SK-N-SH (cell line): ENCODE data around the gene RBM34. TPM values are rescaled to one million over a fixed set of nuclear protein-coding genes. Genes with fewer than 3 reads are reported as not detected.

Source experiments
- CTCF ChIA-PET: fragments of 300-600, 350-600 bp; formaldehyde crosslinking; extraction: SDS; loops from one replicate; lab custom pipeline; 2021; lab: Yijun Ruan, JAX
- POLR2A ChIA-PET: fragments of 350-600 bp; sonication (Branson Sonifier 250); formaldehyde crosslinking; extraction: SDS; loops from one replicate; lab custom pipeline; 2020; ENCODE audit warnings: antibody characterized with exemption, inconsistent platforms; lab: Yijun Ruan, JAX
- DNase-seq: peaks from one replicate; pipeline ENCODE4 v3.0.0; 2012
- H2AFZ ChIP-seq: fragments of 200-600 bp; sonication (generic); 2 replicates; pipeline ENCODE4 v1.8.1; 2016; ENCODE audit warnings: antibody characterized with exemption, mild to moderate bottlenecking, low read depth
- H3F3A ChIP-seq: fragments of 200-600 bp; sonication (generic); replicated peaks from 2 replicates; pipeline ENCODE3; 2016; ENCODE audit warnings: antibody characterized with exemption, mild to moderate bottlenecking; ENCODE audit not compliant: insufficient read depth
- H3K27ac ChIP-seq, 2 experiments: fragments of 200-500 bp in 1 of 2; fragments of 200-600 bp in 1 of 2; sonication (Bioruptor generic) in 1 of 2; sonication (generic), shearing (Covaris generic) in 1 of 2; 2 replicates each; pipeline versions ENCODE4 v1.5.1 to v1.6.1; 2014 to 2016; ENCODE audit warnings: low read depth in 2 of 2, inconsistent platforms in 1 of 2, low read length in 1 of 2, mild to moderate bottlenecking in 1 of 2, mixed read lengths in 1 of 2
- H3K27me3 ChIP-seq: fragments of 200-600 bp; sonication (generic), shearing (Covaris generic); 2 replicates; pipeline ENCODE4 v1.6.1; 2016; ENCODE audit warnings: mixed run types; ENCODE audit not compliant: insufficient read depth
- H3K36me3 ChIP-seq, 2 experiments: fragments of 200-500 bp in 1 of 2; fragments of 200-600 bp in 1 of 2; sonication (Bioruptor generic) in 1 of 2; sonication (generic) in 1 of 2; replicated peaks in 1 of 2; 2 replicates each; pipeline versions ENCODE3 to v1.5.1; 2014 to 2016; ENCODE audit warnings: low read length in 1 of 2, mild to moderate bottlenecking in 1 of 2; ENCODE audit not compliant: insufficient read depth in 2 of 2, control insufficient read depth in 1 of 2
- H3K4me1 ChIP-seq, 2 experiments: fragments of 200-500 bp in 1 of 2; fragments of 200-600 bp in 1 of 2; sonication (Bioruptor generic) in 1 of 2; sonication (generic), shearing (Covaris generic) in 1 of 2; 2 replicates each; pipeline versions ENCODE4 v1.5.1 to v1.6.1; 2014 to 2016; ENCODE audit warnings: low read depth in 1 of 2, low read length in 1 of 2, mixed run types in 1 of 2; ENCODE audit not compliant: insufficient read depth in 2 of 2, control insufficient read depth in 1 of 2
- H3K4me2 ChIP-seq: fragments of 200-600 bp; sonication (generic), shearing (Covaris generic); 2 replicates; pipeline ENCODE4 v1.6.1; 2017; ENCODE audit warnings: mixed run types
- H3K4me3 ChIP-seq, 2 experiments: fragments of 200-500 bp in 1 of 2; fragments of 200-600 bp in 1 of 2; sonication (Bioruptor generic) in 1 of 2; sonication (generic), shearing (Covaris generic) in 1 of 2; 2 replicates each; pipeline versions ENCODE4 v1.5.1 to v1.8.1; 2014 to 2016; ENCODE audit warnings: low read depth in 2 of 2, inconsistent platforms in 1 of 2, low read length in 1 of 2, mild to moderate bottlenecking in 1 of 2, mixed read lengths in 1 of 2, moderate library complexity in 1 of 2
- H3K79me2 ChIP-seq: fragments of 200-600 bp; sonication (generic); 2 replicates; pipeline ENCODE4 v1.8.1; 2017; ENCODE audit warnings: mild to moderate bottlenecking; ENCODE audit not compliant: insufficient read depth
- H3K9ac ChIP-seq: fragments of 200-600 bp; sonication (generic); 2 replicates; pipeline ENCODE4 v1.6.1; 2017; ENCODE audit warnings: mixed run types
- H3K9me2 ChIP-seq: fragments of 200-600 bp; sonication (generic); 2 replicates; pipeline ENCODE4 v1.6.1; 2017; ENCODE audit warnings: mixed run types
- H3K9me3 ChIP-seq: fragments of 200-600 bp; sonication (generic); 2 replicates; pipeline ENCODE4 v1.6.1; 2017; ENCODE audit warnings: mixed run types, mild to moderate bottlenecking, moderate library complexity
- H4K20me1 ChIP-seq: fragments of 200-600 bp; sonication (generic); 2 replicates; pipeline ENCODE4 v1.6.1; 2017; ENCODE audit warnings: mild to moderate bottlenecking, mixed run types; ENCODE audit not compliant: insufficient read depth
- CHD2 ChIP-seq: fragments of 150-350 bp; IDR thresholded peaks from 2 replicates; pipeline ENCODE4 v1.6.1; 2018; ENCODE audit warnings: low read length; ENCODE audit not compliant: partially characterized antibody
- EP300 ChIP-seq, 2 experiments: IDR thresholded peaks; 2 replicates each; pipeline versions ENCODE4 v1.4.0 to v1.6.1; 2012; ENCODE audit warnings: borderline replicate concordance in 1 of 2, low read depth in 1 of 2, low read length in 1 of 2
- FOXJ3 ChIP-seq: sonication (generic); formaldehyde crosslinking; IDR thresholded peaks from 2 replicates; pipeline ENCODE4 v1.5.1; 2020; ENCODE audit warnings: mild to moderate bottlenecking, missing genetic modification reagents
- GATA2 ChIP-seq: sonication (generic); formaldehyde crosslinking; IDR thresholded peaks from 2 replicates; pipeline ENCODE4 v1.5.0; 2020; ENCODE audit warnings: mild to moderate bottlenecking, missing genetic modification reagents
- IRF3 ChIP-seq: fragments of 150-350 bp; IDR thresholded peaks from 2 replicates; pipeline ENCODE4 v1.6.1; 2016; ENCODE audit warnings: mild to moderate bottlenecking, low read depth, low read length
- MAX ChIP-seq: IDR thresholded peaks from 2 replicates; pipeline ENCODE4 v1.4.0; 2012; ENCODE audit warnings: low read depth
- MXI1 ChIP-seq: IDR thresholded peaks from 2 replicates; pipeline ENCODE4 v1.6.1; 2012; ENCODE audit warnings: mild to moderate bottlenecking, low read depth, low read length, improper control_type of control experiment
- RCOR1 ChIP-seq: fragments of 150-350 bp; IDR thresholded peaks from 2 replicates; pipeline ENCODE4 v1.6.1; 2017; ENCODE audit warnings: antibody characterized with exemption, low read length
- RFX5 ChIP-seq: IDR thresholded peaks from 2 replicates; pipeline ENCODE4 v1.6.1; 2012; ENCODE audit warnings: mild to moderate bottlenecking, improper control_type of control experiment, low read length
- TCF12 ChIP-seq: IDR thresholded peaks from 2 replicates; pipeline ENCODE4 v1.4.0; 2012
- TEAD4 ChIP-seq: IDR thresholded peaks from 2 replicates; pipeline ENCODE4 v1.4.0; 2012; ENCODE audit warnings: mild to moderate bottlenecking, borderline replicate concordance; ENCODE audit not compliant: insufficient read depth
- USF2 ChIP-seq: fragments of 150-350 bp; IDR thresholded peaks from 2 replicates; pipeline ENCODE4 v1.6.1; 2017; ENCODE audit warnings: antibody characterized with exemption, low read length, low read depth, borderline replicate concordance
- ZBTB33 ChIP-seq: IDR thresholded peaks from 2 replicates; pipeline ENCODE4 v1.4.0; 2012; ENCODE audit warnings: low read depth, borderline replicate concordance
- WGBS: methylation state at CpG from one replicate; pipeline ENCODE4 v1.1.6; 2017; ENCODE audit warnings: low lambda C conversion rate; 5-methylcytosine and 5-hydroxymethylcytosine counted together
- polyA plus RNA-seq, 3 experiments: library from polyadenylated mRNA; depleted of rRNA; stranded (reverse); fragments of >200 nt; gene quantifications; 2 replicates each; pipeline ENCODE4 v1.2.3, GENCODE V29; 2012

The RBM34 gene
- polyA plus RNA-seq, 1 of the 3 experiments (the other 2 are of a cell fraction): 39.9 TPM

GRCh38 chr1:235113183-235113917 is 47.7 kb downstream of the RBM34 start:
- H3K27ac ChIP-seq: peak overlapping the region in 1 of 2 experiments; percentile 34; a peak in 2 of 4 replicates
- H3F3A ChIP-seq: peaks cover 11% of the 10 kb centered on the region
- H3K4me3 ChIP-seq: no peak overlapping the region
- no peaks in the 10 kb centered on the region for H3K9me3 ChIP-seq
- H3K9ac ChIP-seq: no peak overlapping the region
- peaks cover 61% of the 10 kb centered on the region for H3K79me2 ChIP-seq
- H3K9me2 ChIP-seq: no peaks in the 10 kb centered on the region
- WGBS: 82% methylated on average over 7 of the region's 7 CpGs
- peaks cover 10% of the 10 kb centered on the region for H4K20me1 ChIP-seq
- CTCF ChIA-PET: interaction anchor here (0.6 to 1.8 kb wide), 4 partner anchors 9 to 626 kb away, joined by 3 to 8 read pairs (median 4); partner anchors contain the start of gene B3GALNT2
- POLR2A ChIA-PET: no interaction called here
- H3K36me3 ChIP-seq: peaks cover 67 to 77% of the 10 kb centered on the region in 2 experiments
- H3K4me2 ChIP-seq: no peak overlapping the region
- H2AFZ ChIP-seq: no peak overlapping the region
- H3K4me1 ChIP-seq: peaks cover 0 to 11% of the 10 kb centered on the region in 2 experiments; a peak in 2 of 4 replicates
- TF ChIP-seq ZBTB33 (no peak), RFX5 (no peak), RCOR1 (0 out of 2 replicates have a peak, but pooled peaks have one; percentile 19), FOXJ3 (0 out of 2 replicates have a peak, but pooled peaks have one; percentile 23), CHD2 (peak; percentile 32), EP300 (IDR thresholded peaks at IDR 0.05; ENCODE audit: borderline replicate concordance in 1 of 2, low read depth in 1 of 2, low read length in 1 of 2) (peak in 1 of 2 experiments; percentile 63; a peak in 2 of 4 replicates), GATA2 (CRISPR knock-in tag) (peak; percentile 76), TCF12 (peak; percentile 29; the same call in 1 of the 2 replicates), MXI1 (0 out of 2 replicates have a peak, but pooled peaks have one; percentile 20)
- TF ChIP-seq, all 33 proteins: peak for 7
- H3K27me3 ChIP-seq: no peaks in the 10 kb centered on the region
- peak; percentile 50 for DNase-seq

- CTCF ChIA-PET: interaction anchor here (0.6 to 1.8 kb wide), 3 partner anchors 9 to 43 kb away, joined by 3 to 8 read pairs (median 3); no protein-coding TSS in a partner anchor
- peaks cover 53% of the 10 kb centered on the region for H3K79me2 ChIP-seq
- H3K36me3 ChIP-seq: peaks cover 59 to 74% of the 10 kb centered on the region in 2 experiments
- no peak for TF ChIP-seq ZBTB33
- no peak for TF ChIP-seq GATA2 (CRISPR knock-in tag)
- no peak for TF ChIP-seq MAX
- TF ChIP-seq IRF3: no peak
- no peak for TF ChIP-seq USF2
- TF ChIP-seq TEAD4: no peak
- no peak for TF ChIP-seq CHD2
Observed at GRCh38 chr1:235112297-235113182, 48.5 kb downstream of the RBM34 start.

More at GRCh38 chr1:235112297-235113182, 48.5 kb downstream of the RBM34 start:
- Histone ChIP-seq H3F3A (peaks cover 11% of the 10 kb centered on the region), H3K9me2 (no peaks in the 10 kb centered on the region), H3K4me3 (no peak overlapping the region), H4K20me1 (peaks cover 10% of the 10 kb centered on the region), H3K9me3 (no peaks in the 10 kb centered on the region), H2AFZ (no peak overlapping the region), H3K27ac (peak overlapping the region in 1 of 2 experiments; percentile 34; a peak in 1 of 4 replicates), H3K27me3 (no peaks in the 10 kb centered on the region), H3K4me2 (no peak overlapping the region), H3K4me1 (peaks cover 0 to 11% of the 10 kb centered on the region in 2 experiments; a peak in 2 of 4 replicates), H3K9ac (no peak overlapping the region)
- POLR2A ChIA-PET: interaction anchor here (0.6 kb wide), 1 partner anchor 682 kb away, joined by 4 read pairs; no protein-coding TSS in a partner anchor
- no peak for DNase-seq
- 85% methylated on average over 6 of the region's 6 CpGs for WGBS
